GM19372 (cell line): Measurements from ENCODE around the gene NFE2.

ENCODE experiments used
- ATAC-seq: cut with Tn5 transposase; IDR thresholded peaks from one replicate; pipeline ENCODE4 v1.9.1; 2021; ENCODE audit warnings: mild to moderate bottlenecking, low read depth, moderate library complexity; ENCODE audit not compliant: unreplicated experiment

Gene NFE2

GRCh38 chr12:54306925-54307741 is 6.3 kb upstream of the NFE2 start:
- no peak for ATAC-seq

DNA sequence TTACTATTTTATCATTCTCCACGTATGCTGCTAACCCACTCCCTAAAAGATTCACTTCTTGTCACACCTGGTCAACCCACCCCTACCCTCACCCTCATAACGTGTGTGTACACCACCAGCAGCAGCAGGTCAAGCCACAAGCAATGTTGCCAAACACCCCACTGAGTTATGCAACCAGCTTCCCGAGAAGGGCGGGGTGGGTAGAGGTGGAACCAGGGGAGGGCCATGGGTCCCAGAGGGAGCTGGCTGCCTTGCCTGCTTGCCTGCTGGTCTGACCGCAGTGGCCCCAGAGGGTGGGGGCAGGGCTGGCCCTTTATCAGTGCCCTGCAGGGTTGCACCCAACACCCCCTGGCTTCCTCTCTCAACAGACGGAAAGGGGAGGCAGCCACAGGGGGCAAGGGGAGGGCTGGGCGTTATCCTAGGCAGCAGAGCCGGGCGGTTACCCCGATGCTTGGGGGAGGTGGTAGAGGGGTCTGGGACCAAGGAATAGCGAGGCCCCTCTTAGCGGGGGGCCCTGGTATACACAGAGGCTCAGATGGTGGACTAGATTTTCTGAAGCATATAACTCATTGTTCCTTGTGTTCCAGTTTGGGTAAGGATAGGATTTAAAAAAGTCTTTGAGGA is 3.5 kb upstream of the NFE2 start:
- no peak for ATAC-seq

- no peak for ATAC-seq
Observed at GRCh38 chr12:54303640-54304039, 2.8 kb upstream of the NFE2 start.

DNA sequence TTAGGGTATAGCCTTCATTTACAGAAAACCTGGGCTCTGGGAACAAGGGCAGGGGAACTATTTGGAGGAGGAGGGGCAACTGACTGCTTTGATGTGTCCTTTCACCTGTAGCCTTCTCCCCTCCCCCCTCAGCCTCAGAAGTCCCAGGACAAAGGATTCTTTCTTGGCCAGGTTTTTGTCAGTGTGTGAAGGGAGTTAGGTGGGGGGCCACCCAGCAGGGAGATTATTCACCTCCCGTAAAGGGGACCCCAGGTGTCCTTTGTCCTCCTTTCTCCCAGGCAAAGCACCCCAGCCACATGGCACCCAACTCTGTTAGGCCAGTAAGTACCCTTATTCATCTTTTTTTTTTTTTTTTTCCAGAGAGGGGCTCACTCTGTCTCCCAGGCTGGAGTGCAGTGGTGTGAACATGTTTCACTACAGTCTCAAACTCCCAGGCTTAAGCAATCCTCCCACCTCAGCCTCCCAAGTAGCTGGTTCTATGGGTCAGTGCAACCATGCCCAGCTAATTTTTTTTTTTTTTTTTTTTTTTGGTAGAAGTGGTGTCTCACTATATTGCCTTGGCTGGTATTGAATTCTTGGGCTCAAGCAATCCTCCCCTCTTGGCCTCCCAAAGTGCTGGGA is 723 bp upstream of the NFE2 start:
- no peak for ATAC-seq

GRCh38 chr12:54300225-54300731 is 537 bp downstream of the NFE2 start:
- no peak for ATAC-seq

DNA sequence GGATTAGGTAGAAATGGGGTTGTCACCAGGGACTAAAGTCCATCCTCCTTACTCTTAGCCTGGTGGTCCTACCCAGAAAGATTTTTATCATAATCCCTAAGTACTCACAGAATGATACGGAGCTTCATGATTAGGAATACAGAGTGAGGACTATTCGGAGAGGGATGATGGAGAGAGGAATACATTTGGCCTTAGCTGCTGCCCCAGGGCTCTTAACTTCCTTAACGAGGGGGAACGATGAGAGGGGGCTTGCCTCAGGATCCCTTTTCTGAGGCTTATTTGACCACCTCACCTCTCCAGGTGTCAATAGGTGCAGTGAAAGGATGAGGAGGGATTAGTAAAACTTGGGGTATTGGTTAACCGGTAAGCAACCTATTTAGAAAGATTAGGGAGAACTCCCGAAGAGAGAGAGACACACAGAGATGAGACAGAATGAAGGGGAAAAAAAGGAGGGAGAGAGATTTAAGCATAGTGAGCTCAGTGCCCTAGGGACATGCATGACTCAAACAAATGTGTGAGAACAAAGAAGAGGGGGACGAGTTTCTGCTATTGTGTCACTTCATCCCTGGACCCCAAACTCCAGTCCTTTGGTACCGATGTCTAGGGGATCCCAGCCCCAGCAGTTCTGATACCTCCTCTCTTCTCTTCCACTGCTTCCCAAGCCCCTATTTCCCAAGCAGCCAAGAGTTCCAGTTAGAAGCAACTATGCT is 1.1 kb downstream of the NFE2 start:
- ATAC-seq = no peak

GRCh38 chr12:54298904-54299303 is 1.9 kb downstream of the NFE2 start:
- ATAC-seq = no peak

DNA sequence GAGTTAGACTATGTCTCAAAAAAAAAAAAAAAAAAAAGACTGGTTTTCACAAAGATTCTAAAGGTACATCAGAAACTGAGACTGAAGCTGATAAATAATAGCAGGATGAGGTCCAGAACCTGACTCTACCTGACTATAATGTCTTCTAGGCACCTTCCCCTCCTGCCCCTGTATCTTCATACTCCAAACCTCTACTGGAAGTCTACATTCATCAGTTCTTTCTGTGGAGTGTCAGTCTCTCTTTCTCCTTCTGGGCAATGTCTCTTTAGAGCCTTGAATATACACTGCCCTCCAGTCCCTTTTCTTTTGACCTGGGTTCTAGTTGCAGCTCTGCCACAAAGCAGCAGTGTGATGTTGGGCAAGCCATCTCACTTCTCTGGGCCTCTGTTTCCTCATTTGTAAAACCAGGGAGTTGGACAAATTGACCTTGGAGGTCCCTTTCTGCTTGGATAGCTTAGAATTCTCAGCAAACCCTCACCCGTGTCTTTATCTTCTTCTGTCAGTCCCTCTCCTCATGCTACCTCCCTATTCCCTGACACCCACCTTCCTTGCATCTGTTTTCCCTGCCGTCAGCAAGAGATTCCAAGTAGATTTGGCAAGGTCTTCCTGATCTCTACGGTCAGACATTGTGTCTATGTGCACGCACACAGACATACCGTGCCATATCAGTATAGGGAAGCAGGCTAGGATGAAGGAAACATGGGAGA is 4.3 kb downstream of the NFE2 start:
- ATAC-seq = no peak

GRCh38 chr12:54294953-54295566 is 5.8 kb downstream of the NFE2 start:
- ATAC-seq = no peak

DNA sequence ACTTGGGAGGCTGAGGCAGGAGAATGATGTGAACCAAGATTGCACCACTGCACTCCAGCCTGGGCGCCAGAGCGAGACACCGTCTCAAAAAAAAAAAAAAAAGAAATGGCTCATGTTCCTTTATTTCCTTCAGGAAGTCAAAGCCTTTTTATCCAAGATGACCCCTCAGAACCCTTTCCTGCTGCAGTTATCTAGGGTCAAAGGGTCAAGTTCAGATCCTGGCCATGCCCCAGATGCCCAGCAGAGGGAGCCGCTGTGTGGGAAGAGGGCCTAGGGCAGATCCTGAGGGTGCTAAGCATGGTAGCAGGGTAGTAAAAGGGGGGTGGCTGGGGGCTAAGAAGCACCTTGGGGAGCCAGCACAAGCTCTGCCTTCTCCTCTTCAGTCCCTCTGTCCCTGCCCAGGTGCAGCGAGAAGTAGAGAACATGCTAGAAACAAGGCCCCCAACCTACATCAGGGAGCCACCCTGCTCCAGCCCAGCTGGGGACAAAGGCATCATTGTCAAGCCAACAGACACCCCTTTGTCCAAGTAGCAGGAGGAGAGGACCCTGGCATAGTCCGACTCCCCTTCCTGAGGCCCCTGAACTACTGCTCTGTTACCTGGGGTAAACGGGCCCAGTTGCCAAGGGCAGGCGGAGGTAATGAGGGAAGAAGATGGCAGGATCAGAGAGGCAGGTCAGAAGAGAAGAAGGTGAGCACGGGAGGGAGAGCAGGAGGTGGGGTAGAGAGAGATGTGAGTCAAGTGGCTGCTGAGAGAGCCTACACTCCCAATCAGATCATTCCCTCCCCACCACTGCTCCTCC is 6.5 kb downstream of the NFE2 start:
- ATAC-seq = no peak

- ATAC-seq = no peak
Observed at GRCh38 chr12:54292931-54293241, 7.9 kb downstream of the NFE2 start.

DNA sequence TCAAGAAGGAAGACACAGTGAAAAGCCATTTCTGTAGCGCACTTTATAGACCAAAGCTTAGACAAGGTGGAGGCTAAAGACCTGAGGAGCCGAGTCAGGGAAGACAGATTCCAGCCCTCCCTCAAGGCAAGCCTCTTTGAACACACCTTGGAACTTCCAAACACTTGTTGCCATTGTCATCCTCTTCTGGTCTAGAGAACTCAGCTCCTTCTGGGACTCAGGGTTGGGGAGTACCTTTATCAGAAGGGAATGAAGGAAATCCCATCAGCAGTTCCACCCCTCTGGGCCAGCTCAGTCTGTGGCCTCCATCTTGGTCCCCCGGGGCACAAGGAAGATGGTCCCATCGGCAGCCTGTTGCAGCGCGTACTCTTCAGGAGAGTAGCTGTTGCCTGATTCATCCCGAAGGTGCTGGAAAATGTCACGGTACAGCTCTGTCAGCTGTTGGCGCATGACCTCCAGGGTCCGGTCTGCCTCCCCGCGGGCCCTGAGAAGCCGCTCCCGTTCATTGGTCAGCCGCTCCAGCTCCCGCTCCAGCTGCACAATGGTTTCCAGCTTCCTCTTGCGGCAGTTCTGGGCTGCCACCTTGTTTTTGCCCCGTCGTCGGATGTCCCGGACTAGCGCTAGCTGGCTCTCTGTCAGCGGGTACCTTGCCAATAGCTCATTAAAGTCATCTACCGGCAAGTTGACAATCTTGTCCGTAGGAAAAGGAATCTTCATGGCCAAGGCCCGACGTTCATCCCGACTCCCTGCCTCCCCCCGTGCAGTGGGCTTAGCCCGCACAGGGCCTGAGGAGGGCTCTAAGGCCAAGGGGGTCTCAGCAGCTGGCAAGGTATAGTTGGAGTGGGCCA is 8.5 kb downstream of the NFE2 start:
- no peak for ATAC-seq

- no peak for ATAC-seq
Observed at GRCh38 chr12:54287261-54288157, 13.3 kb downstream of the NFE2 start.

DNA sequence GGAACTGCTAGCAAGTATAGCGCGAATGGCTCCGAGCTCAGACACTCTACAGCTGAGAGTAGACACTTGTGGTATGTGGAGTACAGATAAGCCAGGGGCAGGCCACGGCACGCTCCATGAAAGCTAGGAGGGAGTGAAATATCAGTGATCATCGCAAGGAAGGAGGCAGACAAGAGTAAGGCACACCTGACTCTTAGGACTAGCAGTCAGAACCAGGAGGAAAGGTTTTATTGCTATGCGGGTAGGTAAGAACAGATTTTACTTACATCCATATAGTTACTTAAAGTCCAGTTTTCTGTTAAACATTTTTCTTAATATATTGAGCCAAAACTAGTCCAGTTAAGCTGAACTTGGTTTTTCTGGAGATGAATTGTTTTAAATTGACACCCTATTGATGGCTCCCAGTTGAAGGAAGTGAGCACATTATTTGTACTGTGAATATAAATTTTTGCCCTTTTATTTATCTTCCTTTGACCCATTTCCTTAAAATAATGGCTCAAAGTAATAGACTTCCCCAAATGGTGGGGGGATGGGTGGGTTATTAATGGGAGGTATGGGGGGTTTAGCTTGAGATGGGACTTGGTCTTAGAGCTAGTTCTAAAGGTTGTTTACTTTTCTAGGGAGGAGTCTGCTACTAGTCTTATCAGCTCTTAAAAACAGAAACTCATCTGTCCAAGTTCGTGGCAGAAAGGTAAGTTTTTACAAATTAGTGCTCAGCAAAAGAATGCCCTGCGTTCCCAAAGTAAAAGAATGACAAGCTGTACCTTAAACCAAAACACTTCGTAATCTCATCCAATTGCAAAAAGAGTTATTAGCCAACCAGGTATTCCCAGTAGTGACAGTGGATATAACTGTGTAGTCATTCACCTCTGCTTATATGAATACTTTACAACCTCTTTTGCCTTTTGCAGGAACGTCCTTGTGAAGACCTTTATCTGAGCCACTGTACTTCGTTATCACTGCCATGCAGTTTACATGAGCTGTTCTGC is 14.5 kb downstream of the NFE2 start:
- ATAC-seq = no peak

DNA sequence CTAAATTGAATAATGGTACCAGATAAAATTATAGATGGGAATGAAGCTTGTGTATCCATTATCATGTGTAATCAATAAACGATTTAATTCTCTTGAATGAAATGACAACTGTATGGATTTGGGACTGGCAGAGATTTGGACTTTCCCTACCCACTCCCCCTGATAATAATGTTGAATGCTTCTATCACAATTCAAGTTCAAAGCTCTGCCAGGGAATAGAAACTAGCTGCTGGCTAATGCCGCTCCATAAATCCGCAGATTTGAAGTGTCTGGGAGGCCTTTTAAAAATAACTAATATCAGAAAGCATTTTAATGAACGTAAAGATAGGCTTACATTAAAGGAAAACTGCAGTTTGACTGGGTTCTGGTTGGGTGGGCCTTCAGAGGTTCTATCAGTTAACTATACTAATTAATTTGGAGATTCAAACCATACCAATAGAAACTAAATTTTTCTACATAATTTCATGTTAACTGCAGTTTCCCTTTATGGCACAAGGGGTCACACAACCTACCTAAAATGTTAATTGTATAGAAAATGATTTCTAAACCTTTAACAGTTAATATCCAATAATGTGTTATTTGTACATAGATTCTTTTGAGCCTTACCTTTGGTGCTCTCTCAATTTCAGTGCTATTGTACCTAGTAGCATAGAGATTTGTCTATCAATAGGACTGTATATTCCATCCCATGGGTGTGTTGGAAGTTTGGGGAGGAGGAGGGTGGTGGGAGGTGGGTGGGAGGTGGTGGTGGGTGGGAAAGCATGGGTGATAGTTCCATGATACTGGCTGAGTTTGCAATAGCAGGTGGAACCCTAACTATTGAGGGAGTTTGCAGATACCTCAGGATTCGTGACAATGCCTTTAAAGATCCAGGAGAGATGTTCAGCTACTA is 15.4 kb downstream of the NFE2 start:
- no peak for ATAC-seq
